GM19351 (cell line): ENCODE results near the gene SLC25A11.

ENCODE experiments used
- ATAC-seq: cut with Tn5 transposase; IDR thresholded peaks from one replicate; pipeline ENCODE4 v1.9.1; 2021; ENCODE audit warnings: mild to moderate bottlenecking, moderate library complexity; ENCODE audit not compliant: unreplicated experiment

The SLC25A11 gene

DNA sequence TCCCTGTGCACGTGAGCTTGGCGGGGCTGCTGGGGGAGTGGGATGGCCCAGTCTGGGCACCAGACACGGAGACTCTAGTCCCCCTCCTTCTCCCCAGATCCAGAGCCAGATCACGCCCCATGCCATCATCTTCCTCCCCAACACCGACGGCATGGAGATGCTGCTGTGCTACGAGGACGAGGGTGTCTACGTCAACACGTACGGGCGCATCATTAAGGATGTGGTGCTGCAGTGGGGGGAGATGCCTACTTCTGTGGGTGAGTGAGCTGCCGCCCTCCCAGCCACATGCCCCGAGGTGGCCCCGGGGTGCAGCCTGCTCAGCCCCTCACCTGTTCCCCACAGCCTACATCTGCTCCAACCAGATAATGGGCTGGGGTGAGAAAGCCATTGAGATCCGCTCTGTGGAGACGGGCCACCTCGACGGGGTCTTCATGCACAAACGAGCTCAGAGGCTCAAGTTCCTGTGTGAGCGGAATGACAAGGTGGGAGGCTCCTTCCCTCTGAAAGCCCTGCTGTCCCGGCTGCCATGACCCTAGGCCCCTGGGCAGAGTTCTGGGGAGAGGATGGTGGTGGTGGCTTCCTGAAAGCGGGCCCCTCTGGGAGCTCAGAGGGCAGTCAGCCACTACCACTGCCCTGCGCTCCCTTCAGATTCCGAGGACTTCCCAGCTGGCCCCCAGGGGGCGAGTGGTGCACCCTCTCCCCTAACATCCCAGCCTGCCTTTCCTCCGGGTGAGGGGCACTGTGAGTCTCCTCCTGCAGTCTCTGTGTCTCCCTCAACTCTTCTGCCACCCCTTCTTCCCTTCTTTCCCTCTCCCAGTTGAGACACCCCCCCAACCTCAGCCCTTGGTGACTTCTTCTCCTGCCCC is 43.3 kb downstream of the SLC25A11 start:
- ATAC-seq = no peak

DNA sequence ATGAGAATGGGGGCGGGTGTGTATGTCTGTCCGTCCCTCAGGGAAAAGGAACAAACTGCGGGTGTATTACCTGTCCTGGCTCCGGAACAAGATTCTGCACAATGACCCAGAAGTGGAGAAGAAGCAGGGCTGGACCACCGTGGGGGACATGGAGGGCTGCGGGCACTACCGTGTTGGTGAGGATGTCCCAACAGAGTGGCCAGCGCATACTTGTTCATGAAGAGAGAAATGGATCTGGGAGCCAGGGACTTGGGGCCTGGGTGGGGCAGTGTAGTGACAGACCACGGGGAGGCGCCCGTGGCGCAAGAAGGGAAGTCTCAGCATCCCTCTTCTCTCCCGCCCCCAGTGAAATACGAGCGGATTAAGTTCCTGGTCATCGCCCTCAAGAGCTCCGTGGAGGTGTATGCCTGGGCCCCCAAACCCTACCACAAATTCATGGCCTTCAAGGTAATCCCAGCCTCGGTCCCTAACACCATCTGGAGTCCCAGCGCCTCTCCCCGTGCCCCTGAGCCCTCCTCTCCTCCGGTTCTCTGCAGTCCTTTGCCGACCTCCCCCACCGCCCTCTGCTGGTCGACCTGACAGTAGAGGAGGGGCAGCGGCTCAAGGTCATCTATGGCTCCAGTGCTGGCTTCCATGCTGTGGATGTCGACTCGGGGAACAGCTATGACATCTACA is 44.1 kb downstream of the SLC25A11 start:
- ATAC-seq = no peak

- ATAC-seq = no peak
Measured at GRCh38 chr17:4895121-4895520, 44.7 kb downstream of the SLC25A11 start.

DNA sequence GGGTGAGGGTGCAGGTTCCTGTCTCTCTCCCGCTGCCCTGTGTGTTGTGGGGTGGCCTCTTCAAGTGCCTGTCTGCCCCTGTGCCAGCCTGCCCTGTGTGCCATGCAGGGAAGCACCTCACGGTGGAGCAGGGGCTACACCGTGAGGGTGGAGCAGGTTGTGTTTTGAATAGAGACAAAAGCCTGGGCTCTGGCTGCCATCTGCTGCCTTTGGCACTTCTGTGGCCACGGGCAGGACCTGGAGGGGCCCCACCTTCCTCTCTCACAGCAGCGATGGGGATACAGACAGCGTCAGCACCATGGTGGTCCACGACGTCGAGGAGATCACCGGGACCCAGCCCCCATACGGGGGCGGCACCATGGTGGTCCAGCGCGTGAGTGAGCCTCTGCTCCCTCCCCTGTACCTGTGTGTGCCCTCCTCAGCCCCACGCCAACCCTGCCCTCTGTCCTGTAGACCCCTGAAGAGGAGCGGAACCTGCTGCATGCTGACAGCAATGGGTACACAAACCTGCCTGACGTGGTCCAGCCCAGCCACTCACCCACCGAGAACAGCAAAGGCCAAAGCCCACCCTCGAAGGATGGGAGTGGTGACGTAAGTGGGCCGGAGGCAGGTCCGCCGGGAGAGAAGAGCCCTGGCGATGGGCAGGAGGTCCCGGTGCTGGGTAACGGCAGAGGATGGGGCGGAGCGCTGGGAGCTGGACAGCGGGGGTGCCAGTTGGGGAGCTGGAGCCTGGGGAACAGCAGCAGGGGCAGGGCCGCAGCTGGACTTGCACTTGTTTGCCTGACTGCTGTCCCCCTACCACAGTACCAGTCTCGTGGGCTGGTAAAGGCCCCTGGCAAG is 45.9 kb downstream of the SLC25A11 start:
- no peak for ATAC-seq

DNA sequence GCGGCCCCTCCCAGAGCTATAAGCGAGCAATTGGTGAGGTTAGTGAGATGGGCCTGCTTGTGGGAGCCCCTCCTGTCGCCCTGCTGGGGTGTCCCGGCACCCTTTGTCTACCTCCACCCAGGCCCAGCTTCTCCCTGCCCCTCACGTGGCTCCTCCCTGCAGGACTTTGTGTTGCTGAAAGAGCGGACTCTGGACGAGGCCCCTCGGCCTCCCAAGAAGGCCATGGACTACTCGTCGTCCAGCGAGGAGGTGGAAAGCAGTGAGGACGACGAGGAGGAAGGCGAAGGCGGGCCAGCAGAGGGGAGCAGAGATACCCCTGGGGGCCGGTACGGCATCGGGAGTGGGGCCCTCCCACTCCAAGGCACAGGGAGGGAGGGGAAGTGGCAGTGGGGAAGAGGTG is 46.6 kb downstream of the SLC25A11 start:
- ATAC-seq = no peak

DNA sequence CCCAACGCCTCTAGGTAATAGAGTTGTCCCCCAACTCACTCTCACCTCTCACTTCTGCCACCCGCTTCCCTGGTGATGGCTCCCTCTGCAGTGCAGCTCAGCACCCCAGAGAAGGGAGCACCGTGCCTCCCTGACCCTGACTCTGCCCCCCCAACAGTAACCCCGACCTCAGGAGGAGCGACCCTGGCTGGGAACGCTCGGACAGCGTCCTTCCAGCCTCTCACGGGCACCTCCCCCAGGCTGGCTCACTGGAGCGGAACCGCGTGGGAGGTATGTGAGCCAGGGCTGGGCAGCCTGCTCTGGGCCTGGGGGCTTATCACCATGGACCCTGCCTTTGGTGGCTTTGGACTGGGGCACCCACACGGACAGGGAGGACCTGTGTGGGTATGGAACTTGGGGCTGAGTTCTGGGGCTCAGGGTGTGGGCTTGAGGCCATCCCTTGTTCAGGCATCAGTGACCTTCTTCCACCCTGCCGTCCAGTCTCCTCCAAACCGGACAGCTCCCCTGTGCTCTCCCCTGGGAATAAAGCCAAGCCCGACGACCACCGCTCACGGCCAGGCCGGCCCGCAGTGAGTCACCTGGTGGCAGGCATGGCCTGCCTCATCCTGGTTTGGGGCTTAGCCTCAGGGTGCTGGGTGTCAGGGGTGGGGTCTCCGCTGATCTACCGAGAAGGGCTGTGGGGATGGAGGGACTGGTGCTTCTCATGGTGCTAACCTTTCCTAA is 47.2 kb downstream of the SLC25A11 start:
- ATAC-seq = no peak

DNA sequence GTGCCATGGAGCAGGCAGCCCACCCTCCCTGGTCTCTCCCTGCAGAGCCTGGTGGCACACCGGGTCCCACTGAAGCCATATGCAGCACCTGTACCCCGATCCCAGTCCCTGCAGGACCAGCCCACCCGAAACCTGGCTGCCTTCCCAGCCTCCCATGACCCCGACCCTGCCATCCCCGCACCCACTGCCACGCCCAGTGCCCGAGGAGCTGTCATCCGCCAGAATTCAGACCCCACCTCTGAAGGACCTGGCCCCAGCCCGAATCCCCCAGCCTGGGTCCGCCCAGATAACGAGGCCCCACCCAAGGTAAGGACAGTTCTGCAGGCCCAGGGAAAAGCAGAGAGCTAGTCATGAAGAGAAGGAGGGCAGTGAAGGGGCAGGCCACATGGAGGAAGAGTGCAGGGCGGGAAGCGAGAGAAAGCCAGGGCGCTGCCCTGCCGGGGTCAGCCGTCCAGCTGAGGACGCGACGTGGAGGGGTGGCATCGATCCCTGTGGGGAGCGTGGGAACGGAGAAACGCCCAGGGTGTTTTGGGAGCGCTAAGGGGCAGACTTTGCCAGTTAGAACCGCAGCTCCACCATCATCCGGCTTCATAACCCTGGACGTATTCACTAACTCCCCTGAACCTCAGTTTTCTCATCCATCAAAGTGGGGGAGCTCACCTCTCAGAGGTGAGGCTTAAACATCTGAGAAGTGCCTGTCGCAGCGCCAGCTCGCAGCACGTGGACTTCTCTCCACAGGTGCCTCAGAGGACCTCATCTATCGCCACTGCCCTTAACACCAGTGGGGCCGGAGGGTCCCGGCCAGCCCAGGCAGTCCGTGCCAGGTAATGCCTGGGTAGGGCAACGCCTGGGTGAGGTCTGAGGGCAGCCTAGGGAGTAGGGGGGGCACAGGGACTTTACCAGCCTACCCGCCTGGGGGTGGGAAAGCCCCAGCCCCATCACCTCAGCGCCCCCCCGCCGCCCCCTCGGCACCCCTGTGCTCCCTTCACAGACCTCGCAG is 48.1 kb downstream of the SLC25A11 start:
- no peak for ATAC-seq

GRCh38 chr17:4887581-4887980 is 52.3 kb downstream of the SLC25A11 start:
- ATAC-seq = no peak
